Measurements from ENCODE around the gene PPM1G.

DNA sequence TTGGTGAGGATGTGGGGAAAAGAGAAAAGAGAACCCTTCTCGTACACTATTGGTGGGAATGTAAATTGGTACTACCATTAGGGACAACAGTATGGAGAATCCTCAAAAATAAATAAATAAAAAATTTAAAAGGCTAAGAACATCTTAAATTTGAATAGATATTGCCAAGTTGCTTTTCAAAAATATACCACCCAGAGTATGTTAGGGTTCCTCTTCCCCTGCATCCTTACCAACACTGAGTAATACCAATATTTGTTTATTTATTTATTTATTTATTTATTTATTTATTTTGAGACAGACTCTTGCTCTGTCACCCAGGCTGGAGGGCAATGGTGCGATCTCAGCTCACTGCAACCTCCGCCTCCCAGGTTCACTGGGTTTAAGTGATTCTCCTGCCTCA, 13.6 kb upstream of the PPM1G start:
- TF ChIP-seq, protein P1, sequence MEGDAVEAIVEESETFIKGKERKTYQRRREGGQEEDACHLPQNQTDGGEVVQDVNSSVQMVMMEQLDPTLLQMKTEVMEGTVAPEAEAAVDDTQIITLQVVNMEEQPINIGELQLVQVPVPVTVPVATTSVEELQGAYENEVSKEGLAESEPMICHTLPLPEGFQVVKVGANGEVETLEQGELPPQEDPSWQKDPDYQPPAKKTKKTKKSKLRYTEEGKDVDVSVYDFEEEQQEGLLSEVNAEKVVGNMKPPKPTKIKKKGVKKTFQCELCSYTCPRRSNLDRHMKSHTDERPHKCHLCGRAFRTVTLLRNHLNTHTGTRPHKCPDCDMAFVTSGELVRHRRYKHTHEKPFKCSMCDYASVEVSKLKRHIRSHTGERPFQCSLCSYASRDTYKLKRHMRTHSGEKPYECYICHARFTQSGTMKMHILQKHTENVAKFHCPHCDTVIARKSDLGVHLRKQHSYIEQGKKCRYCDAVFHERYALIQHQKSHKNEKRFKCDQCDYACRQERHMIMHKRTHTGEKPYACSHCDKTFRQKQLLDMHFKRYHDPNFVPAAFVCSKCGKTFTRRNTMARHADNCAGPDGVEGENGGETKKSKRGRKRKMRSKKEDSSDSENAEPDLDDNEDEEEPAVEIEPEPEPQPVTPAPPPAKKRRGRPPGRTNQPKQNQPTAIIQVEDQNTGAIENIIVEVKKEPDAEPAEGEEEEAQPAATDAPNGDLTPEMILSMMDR (IDR thresholded peaks at IDR 0.05; ENCODE audit: borderline replicate concordance, extremely low read depth, low read length, poor library complexity, severe bottlenecking) = no peak
- TF ChIP-seq EZH2 (IDR thresholded peaks at IDR 0.05; ENCODE audit: borderline replicate concordance, low read depth, low read length, severe bottlenecking) = no peak

Data from DND-41 (cell line).